ENCODE results near the gene PADI6.

The PADI6 gene

GRCh38 chr1:17438318-17439249 lies 66.6 kb downstream of the PADI6 start (continued):
- TF ChIP-seq PRDM10 (tag by site-specific recombination; IDR thresholded peaks at IDR 0.05) (peak; percentile 85), ZNF510 (tag by site-specific recombination; IDR thresholded peaks at IDR 0.05; ENCODE audit: insufficient replicate concordance) (no peak), REPIN1 (tag by site-specific recombination; IDR thresholded peaks at IDR 0.05; ENCODE audit: low read depth) (no peak), ZNF274 (IDR thresholded peaks at IDR 0.05; ENCODE audit: low read length) (no peak), ZNF274 (tag by site-specific recombination; IDR thresholded peaks at IDR 0.05; ENCODE audit: borderline replicate concordance) (no peak), ZNF292 (tag by site-specific recombination; IDR thresholded peaks at IDR 0.05; ENCODE audit: borderline replicate concordance, low read depth) (no peak), ZNF837 (tag by site-specific recombination; IDR thresholded peaks at IDR 0.05) (no peak), ZSCAN4 (tag by site-specific recombination; IDR thresholded peaks at IDR 0.05) (no peak), ZNF423 (tag by site-specific recombination; IDR thresholded peaks at IDR 0.05) (0 out of 2 replicates have a peak, but pooled peaks have one; percentile 30), ZNF202 (tag by site-specific recombination; IDR thresholded peaks at IDR 0.05; ENCODE audit: borderline replicate concordance) (no peak), ZNF621 (tag by site-specific recombination; IDR thresholded peaks at IDR 0.05) (no peak), ZNF280D (tag by site-specific recombination; IDR thresholded peaks at IDR 0.05) (no peak), GLIS2 (tag by site-specific recombination; IDR thresholded peaks at IDR 0.05) (peak; percentile 90), ZNF514 (tag by site-specific recombination; IDR thresholded peaks at IDR 0.05) (no peak), ZNF692 (tag by site-specific recombination; IDR thresholded peaks at IDR 0.05) (peak; percentile 37; the same call in 1 of the 2 replicates), ZNF521 (tag by site-specific recombination; IDR thresholded peaks at IDR 0.05) (no peak), ZNF302 (tag by site-specific recombination; IDR thresholded peaks at IDR 0.05; ENCODE audit: low read depth) (no peak), GLI4 (tag by site-specific recombination; IDR thresholded peaks at IDR 0.05) (no peak), ZSCAN16 (tag by site-specific recombination; IDR thresholded peaks at IDR 0.05) (no peak), SP2 (tag by site-specific recombination; IDR thresholded peaks at IDR 0.05) (peak; percentile 78), ZNF211 (tag by site-specific recombination; IDR thresholded peaks at IDR 0.05; ENCODE audit: low read depth) (no peak), PRDM1 (tag by site-specific recombination; IDR thresholded peaks at IDR 0.05) (no peak), ZNF140 (tag by site-specific recombination; IDR thresholded peaks at IDR 0.05) (no peak), ZNF10 (tag by site-specific recombination; IDR thresholded peaks at IDR 0.05) (no peak), ZNF664 (tag by site-specific recombination; IDR thresholded peaks at IDR 0.05) (no peak), ZFHX2 (tag by site-specific recombination; conservative IDR thresholded peaks at IDR 0.05) (peak; percentile 93), ZBTB21 (tag by site-specific recombination; IDR thresholded peaks at IDR 0.05) (no peak), EGR2 (tag by site-specific recombination; IDR thresholded peaks at IDR 0.05; ENCODE audit: low read depth) (peak; percentile 93), ZNF610 (tag by site-specific recombination; IDR thresholded peaks at IDR 0.05; ENCODE audit: borderline replicate concordance) (no peak)
